ENCODE data around the gene C2CD3.

Gene C2CD3

GRCh38 chr11:74020539-74020938 lies 150.3 kb downstream of the C2CD3 start:
- no peak for DNase-seq (ENCODE audit: low read depth)

- no peak for DNase-seq (ENCODE audit: low read depth)
Observed at GRCh38 chr11:74019860-74020259, 150.9 kb downstream of the C2CD3 start.

GRCh38 chr11:74019104-74019738 lies 151.6 kb downstream of the C2CD3 start:
- DNase-seq (ENCODE audit: low read depth) = no peak

DNA sequence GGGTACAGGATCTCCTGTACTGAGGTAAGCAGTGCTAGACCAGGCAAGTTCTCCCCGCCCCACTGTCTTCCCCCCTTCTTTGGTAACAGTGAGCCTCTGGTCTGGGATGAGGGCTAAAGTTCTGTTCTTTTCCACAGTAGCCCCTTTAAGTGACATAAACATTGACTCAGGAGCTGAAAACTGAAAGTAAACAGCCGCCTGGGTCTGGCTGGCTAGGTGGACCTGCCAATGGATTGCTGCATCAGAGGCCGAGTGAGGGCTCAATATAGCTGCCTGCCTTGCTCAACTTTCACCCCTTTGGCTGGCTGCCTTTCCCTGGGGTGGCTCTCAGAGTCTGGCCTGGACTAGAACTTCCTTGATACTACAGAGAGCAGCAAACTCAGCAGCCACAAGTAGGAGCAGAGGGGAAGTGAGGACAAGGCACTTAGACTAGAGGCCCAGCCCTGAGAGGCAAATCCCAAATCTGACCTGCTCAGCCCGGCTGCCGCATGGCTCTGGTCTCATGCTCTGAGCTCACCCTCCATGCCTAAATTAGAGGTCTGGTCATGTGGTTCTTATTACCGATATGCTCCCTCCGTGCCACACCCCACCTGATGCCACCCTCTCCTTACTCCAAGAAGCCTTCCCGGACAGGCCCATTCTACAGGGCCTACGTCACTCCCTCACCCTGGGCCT lies 152.3 kb downstream of the C2CD3 start:
- DNase-seq (ENCODE audit: low read depth) = no peak

- no peak for DNase-seq (ENCODE audit: low read depth)
Observed at GRCh38 chr11:74017631-74018030, 153.2 kb downstream of the C2CD3 start.

DNA sequence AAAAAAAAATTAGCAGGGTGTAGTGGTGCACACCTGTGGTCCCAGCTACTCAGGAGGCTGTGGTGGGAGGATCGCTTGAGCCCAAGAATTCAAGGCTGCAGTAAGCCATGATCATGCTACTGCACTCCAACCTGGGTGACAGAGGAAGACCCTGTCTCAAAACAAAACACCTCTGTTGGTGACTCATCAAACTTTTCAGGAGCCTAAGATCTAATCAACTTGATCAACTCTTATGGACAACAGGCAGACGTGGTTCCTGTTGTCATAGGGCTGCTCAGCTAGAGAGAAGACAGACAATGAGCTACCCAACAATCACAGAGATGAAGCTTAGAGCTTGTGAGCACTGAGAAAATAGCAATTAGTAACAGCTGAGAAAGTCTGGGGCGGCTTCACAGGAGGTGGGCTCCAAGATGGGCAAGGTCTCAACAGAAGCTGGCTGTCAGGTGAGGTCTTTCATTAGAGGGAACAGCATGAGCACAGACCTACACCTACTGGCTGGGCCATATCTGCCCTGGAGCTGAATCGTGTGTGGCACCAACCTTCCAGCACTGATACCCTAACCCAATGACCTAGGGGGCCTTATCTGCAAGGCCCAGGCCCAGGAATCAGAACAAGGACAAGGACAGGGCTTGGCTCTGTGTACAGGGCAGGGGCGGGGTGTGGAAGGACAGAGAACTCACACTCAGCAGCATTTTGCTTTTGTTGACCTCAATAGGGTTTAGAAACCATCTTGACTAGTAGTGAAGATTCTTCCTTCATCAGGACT lies 154.7 kb downstream of the C2CD3 start:
- no peak for DNase-seq (ENCODE audit: low read depth)

GRCh38 chr11:74014880-74015279 lies 155.9 kb downstream of the C2CD3 start:
- no peak for DNase-seq (ENCODE audit: low read depth)

DNA sequence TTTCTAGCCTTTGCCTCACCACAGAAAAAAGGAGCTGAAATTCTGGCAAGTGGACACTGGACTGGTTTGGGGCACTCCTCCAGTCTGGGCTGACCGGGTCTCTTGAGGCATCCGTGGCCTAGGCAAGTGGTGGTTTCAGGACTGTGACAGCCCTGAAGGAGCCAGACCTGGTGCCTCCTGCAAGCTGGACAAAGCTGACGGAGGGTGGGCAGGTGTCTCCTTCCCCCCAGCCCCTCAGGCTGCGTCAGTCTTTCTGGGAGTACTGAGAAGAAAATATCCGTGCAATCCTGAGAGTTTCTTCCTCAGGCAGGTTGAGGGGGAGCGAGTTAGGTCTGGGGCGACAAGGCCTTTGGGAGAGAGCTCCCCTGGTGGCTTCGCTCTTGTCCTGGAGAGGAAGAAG lies 157.7 kb downstream of the C2CD3 start:
- no peak for DNase-seq (ENCODE audit: low read depth)

DNA sequence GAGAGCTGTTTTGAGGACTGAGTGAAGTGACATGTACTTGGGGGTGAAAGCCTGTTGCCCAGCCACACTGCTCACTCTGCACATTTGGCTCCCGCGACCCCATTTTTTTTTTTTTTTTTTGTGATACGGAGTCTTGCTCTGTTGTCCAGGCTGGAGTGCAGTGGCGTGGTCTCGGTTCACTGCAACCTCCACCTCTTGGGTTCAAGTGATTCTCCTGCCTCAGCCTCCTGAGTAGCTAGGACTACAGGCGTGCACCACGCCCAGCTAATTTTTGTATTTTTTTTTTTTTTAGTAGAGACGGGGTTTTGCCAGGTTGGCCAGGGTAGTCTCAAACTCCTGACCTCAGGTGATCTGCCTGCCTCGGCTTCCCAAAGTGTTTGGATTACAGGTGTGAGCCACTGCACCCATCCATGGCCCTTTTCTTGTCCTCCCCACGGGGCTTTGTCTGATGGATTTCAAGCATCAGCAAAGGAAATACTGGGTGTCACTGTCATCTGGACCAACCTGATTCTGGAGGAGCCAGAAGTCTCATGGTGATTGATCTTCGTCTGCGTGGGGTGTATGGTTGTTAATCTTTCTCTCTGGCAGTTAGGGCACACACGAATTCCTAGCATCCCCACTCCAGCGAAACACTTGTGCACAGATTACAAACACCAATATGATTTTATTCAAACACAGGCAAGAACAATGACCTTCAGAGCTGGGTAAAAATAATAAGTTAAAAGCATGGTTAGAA lies 158.6 kb downstream of the C2CD3 start:
- no peak for DNase-seq (ENCODE audit: low read depth)

DNA sequence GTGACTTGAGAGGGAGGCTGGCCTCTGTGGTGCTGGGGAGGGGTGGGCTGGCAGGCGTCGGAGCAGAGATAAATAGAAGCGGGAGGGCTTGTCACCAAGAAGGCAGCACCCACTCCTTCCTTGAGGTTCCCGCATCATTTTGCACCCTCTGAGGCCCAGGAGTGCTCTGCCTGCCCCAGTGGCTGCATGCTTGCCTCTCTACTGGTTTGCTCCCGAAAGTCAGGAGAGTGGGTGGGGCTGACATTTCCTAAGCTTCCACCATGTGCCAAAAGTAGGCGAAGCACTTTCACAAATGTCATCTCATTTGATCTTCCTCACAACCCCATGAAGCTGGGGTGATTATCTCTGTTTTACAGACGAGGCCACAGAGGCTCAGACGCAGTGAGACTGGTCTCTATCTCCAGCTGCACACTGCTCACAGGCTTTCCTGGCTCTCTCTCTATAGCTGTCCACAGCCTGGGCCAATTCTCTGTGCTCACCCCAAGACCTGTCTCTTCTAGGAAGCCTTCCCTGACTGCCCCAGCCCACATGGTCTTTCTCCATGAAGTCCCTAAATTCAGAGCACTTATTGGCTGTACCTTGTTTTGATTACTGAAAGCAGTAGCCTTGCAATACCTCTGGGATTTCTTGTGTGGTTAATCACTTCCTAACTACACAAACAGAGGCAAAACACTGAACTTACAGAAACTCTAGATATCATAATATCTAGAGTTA lies 159.3 kb downstream of the C2CD3 start:
- no peak for DNase-seq (ENCODE audit: low read depth)

GRCh38 chr11:74010306-74011300 lies 160.2 kb downstream of the C2CD3 start:
- DNase-seq (ENCODE audit: low read depth) = no peak

DNA sequence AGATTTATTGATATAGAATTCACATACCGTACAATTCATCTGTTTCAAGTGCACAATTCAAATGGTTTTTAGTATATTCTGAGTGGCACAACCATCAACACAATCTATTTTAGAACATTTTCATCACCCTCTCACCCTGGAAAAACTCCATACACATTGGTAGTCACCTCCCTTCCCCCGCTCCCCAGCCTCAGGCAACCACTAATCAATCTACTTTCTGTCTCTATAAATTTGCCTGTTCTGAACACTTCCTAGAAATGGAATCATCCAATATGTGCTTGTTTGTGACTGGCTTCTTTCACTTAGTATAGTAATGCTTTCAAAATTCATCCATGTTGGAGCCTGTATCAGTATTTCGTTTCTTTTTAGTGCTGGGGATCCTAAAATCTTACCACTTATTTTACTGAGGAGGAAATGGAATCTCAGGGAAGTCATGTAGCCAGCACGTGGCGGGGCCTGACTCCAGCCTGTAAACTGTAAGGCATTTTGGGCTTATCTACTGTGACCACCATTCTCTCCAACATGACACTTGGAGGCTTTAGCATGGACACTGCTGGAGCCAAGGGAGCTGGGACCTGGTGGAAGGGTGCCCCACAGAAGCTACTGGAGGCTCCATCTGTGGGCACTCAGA lies 161.0 kb downstream of the C2CD3 start:
- no peak for DNase-seq (ENCODE audit: low read depth)

DNA sequence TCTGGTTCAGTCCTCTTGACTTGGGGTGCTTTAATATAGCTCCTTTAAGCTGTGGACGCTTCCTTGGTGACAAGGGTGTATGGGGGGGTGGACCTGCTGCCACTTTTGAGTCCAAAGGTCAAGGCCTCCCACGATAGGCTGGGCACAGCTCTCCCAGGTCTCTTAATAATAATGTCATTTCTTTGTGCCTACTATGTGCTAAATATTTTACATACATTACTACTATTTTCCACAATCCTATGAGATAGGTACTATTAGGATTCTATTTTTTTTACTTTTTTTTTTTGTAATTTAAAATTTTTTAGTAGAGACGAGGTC lies 161.6 kb downstream of the C2CD3 start:
- no peak for DNase-seq (ENCODE audit: low read depth)

GRCh38 chr11:74008373-74009229 lies 162.2 kb downstream of the C2CD3 start, which contains the start of gene UCP3:
Gene UCP3 (minus strand): TSS chr11:74009085. CDS start chr11:74007042, 2,043 bp downstream.
- no peak for DNase-seq (ENCODE audit: low read depth)

GRCh38 chr11:74007691-74008372 lies 163.0 kb downstream of the C2CD3 start:
- DNase-seq (ENCODE audit: low read depth) = no peak

DNA sequence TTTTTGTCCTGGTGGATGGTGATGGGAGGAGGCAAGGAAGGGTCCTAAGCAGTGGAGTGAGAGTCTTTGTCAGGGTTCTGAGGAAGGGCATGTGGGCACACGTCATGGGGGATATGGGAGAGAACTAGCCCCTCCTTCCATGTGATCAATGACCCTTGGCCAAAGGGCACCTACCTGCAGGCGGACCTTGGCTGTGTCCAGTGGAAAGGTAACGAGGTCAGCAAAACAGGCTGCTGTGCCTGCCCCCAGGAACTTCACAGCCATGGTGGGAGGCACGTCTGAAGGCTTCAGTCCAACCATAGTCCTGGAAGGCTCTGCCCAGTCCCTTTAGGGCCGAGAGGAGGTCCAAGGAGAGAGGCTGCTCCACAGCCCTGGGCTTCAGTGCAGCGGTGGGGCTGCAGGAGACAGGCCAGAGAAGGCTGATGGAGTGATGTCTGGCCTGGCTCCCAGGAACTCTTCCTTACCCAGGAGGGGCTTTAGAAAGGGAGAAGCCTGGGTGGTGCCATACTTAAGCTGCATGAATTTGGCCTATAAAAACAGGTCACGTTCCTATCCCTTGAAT lies 164.0 kb downstream of the C2CD3 start:
- DNase-seq (ENCODE audit: low read depth) = no peak

DNA sequence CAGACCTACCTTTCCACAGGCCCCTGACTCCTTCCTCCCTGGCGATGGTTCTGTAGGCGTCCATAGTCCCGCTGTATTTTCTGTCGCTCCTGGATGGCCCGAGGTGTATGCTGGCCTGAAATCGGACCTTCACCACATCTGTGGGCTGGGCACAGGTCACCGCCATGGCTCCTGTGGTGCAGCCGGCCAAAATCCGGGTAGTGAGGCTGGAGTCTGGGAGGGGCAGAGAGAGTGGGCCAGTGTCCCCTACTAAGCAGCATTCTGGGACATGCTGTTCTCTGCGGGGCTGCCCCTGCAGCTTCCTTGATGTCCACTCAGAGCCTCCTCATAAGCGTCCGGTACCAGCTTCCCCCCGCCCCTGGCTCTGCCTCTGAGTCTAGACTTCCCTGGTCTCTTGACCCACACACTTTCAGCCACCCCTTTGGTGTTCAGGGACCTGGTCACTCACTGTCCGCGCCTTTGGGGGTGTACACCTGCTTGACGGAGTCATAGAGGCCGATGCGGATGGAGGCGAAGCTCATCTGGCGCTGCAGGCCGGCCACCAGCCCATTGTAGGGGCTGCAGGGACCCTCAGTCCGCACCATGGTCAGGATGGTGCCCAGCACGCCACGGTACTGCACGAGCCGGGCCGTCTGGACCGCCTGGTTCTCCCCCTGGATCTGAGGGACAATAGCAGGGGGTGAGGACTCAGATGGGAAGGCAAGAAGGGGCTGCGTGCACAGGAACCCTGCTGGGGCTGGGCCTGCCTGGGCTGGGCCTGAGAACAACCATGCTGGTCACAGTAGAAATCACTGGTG lies 164.9 kb downstream of the C2CD3 start:
- no peak for DNase-seq (ENCODE audit: low read depth)
